HG03025 (cell line): ENCODE measurements around the gene ZNF556.
"Not testable (repeated sequence)": the region's sequence is repeated elsewhere in the genome, so short reads cannot be mapped to it uniquely, and the experiment has no call there.

ENCODE experiments used
- ATAC-seq: cut with Tn5 transposase; IDR thresholded peaks from one replicate; pipeline ENCODE4 v1.9.1; 2021; ENCODE audit warnings: mild to moderate bottlenecking, moderate library complexity; ENCODE audit not compliant: unreplicated experiment, low FRiP score

ZNF556 gene

GRCh38 chr19:2902590-2903218, 35.6 kb downstream of the ZNF556 start:
- no peak for ATAC-seq

DNA sequence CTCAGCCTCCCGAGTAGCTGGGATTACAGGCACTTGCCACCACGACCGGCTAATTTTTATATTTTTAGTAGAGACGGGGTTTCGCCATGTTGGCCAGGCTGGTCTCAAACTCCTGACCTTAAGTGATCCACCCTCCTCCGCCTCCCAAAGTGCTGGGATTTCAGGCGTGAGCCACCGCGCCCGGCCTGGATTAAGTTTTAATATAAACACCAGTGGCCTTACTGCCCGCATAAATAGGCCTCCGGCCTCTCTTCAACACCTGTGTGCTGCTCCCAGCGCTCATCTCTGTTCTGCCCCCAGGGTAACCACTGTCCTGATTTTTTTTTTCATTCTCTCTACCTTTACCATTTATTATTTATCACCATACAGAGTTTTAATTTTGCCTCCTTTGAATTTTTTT, 36.2 kb downstream of the ZNF556 start:
- not testable (repeated sequence) for ATAC-seq

- no peak for ATAC-seq
Observed at GRCh38 chr19:2905918-2906519, 38.9 kb downstream of the ZNF556 start.

GRCh38 chr19:2906631-2907195, 39.6 kb downstream of the ZNF556 start:
- ATAC-seq = no peak

DNA sequence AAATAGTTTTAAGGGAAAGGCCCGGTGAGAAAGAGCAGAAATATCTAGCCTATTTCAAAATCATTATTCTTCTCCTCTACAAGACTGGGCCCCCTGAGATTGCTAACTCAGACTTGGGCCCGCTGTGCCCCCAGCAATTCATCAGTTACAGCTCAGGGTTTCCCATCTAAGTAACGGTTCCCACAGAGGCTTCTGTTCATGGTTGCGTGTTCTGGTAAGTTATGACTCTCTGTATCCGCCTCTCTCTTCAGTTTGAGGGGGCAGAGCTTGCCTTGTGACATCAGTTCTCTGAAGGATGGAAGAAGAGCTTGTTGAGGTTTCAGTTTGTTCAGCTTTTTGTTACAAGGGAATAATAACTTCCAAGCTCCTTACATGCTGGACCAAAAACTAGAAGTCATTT, 45.2 kb downstream of the ZNF556 start:
- no peak for ATAC-seq

- ATAC-seq = no peak
Observed at GRCh38 chr19:2917275-2918184, 50.4 kb downstream of the ZNF556 start.

GRCh38 chr19:2922987-2923386, 55.9 kb downstream of the ZNF556 start:
- no peak for ATAC-seq

GRCh38 chr19:2923510-2923909, 56.4 kb downstream of the ZNF556 start:
- ATAC-seq = no peak

GRCh38 chr19:2926341-2927031, 59.4 kb downstream of the ZNF556 start:
- ATAC-seq = no peak

DNA sequence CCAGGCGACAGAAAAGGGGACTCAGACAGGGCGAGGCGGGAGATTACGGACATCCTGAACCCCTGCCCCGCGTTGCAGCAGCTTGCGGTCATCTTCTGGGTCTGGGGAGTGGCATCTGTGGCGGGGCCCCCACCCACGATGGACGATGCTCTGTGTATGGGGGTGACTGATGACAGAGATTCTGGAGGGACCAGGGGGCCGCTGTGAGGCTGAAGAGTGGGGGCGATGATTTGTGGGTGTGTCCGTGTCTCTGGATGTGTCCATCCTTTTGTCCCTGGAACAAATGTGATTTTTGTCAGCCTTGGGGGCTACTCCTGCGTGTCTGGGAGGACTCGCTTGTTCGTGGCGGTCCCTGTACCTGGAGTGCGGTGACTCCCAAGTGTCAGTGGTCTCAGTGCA, 59.9 kb downstream of the ZNF556 start:
- ATAC-seq = no peak
